GM12801 (cell line): ENCODE measurements around the gene RMC1.

ENCODE experiments used
- CTCF ChIP-seq: IDR thresholded peaks from one replicate; pipeline ENCODE4 v1.5.1; 2011; ENCODE audit warnings: control low read depth; ENCODE audit not compliant: insufficient read length; ENCODE audit errors: extremely low read depth

The RMC1 gene

GRCh38 chr18:23521271-23521670 lies 18.0 kb downstream of the RMC1 start:
- TF ChIP-seq CTCF = no peak

DNA sequence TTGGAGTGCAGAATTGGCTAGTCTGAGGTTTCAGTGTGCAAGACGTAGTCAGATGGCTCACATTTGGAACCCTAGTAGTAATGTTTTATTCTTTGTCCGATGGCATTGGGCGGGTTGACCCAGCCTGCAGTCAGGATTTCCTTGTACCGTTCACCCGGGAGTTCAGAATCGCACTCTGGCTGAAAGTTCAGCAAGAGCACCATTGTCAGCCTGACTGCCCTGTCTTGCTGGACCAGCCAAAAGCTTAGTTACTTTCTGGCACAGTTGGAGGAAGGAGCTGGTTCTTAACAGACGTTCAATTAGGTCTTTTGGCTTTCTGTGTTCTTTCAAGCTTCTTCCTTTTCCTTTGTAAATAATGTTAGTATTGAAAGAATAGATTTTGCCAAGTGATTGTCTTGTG lies 18.6 kb downstream of the RMC1 start:
- no peak for TF ChIP-seq CTCF

- no peak for TF ChIP-seq CTCF
Measured at GRCh38 chr18:23523429-23524212, 20.3 kb downstream of the RMC1 start.

GRCh38 chr18:23524213-23524707 lies 20.9 kb downstream of the RMC1 start:
- TF ChIP-seq CTCF = no peak

GRCh38 chr18:23526501-23527063 lies 23.3 kb downstream of the RMC1 start:
- TF ChIP-seq CTCF = no peak

GRCh38 chr18:23528580-23529472 lies 25.5 kb downstream of the RMC1 start:
- no peak for TF ChIP-seq CTCF

DNA sequence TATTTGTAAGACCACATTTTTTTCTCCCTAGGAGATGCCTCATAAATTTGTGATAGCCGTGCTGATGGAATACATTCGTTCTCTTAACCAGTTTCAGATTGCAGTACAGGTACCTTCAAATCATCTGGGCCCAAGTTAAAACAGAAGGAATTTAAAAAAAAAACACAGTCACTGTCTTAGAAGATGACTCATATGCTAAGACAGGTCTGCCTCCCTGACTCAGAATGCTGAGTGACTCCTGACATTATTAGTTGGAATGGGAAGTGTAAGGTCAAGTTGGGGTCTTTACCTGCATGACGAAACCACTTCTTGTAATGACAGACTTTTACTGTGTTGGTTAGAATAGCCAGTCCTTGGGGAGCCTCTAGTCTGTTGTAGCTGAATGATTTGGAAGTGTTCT lies 26.3 kb downstream of the RMC1 start:
- no peak for TF ChIP-seq CTCF
